Uterus (tissue), 4 donors: ENCODE data around the gene C20orf173. TPM values are rescaled to one million over a fixed set of nuclear protein-coding genes. Genes with fewer than 3 reads are reported as not detected.
"Not testable (repeated sequence)": the region's sequence is repeated elsewhere in the genome, so short reads cannot be mapped to it uniquely, and the experiment has no call there.

Experiments
- DNase-seq, 2 donors: peaks; one replicate each; pipeline ENCODE4 v3.0.0-alpha.2; 2019 to 2020
- H3K27ac ChIP-seq, 2 donors: fragments of 200-600 bp; sonication (generic); 1 replicate in 1 of 2; 2 replicates in 1 of 2; pipeline ENCODE4 v1.5.1; 2016 to 2018
- H3K27me3 ChIP-seq, 2 donors: fragments of 200-600 bp; sonication (generic); one replicate each; pipeline ENCODE4 v1.5.1; 2018 to 2019; ENCODE audit warnings: control low read depth in 1 of 2
- H3K36me3 ChIP-seq, 2 donors: fragments of 200-600 bp; sonication (generic); one replicate each; pipeline ENCODE4 v1.5.1; 2019; ENCODE audit warnings: control low read depth in 1 of 2
- H3K4me1 ChIP-seq, 2 donors: fragments of 200-600 bp; sonication (generic); one replicate each; pipeline ENCODE4 v1.5.1; 2018 to 2019; ENCODE audit warnings: control low read depth in 1 of 2
- H3K4me3 ChIP-seq, 2 donors: fragments of 200-600 bp; sonication (generic); 1 replicate in 1 of 2; 2 replicates in 1 of 2; pipeline ENCODE4 v1.5.1; 2018 to 2019; ENCODE audit warnings: mild to moderate bottlenecking in 1 of 2
- H3K9me3 ChIP-seq, 2 donors: fragments of 200-600 bp; sonication (generic); one replicate each; pipeline ENCODE4 v1.5.1; 2019; ENCODE audit warnings: control low read depth in 1 of 2
- POLR2A ChIP-seq, 2 donors: fragments of 450-650 bp; IDR thresholded peaks; one replicate each; pipeline ENCODE4 v1.6.1; 2016; ENCODE audit warnings: antibody characterized with exemption in 2 of 2, mild to moderate bottlenecking in 1 of 2, moderate library complexity in 1 of 2
- intact Hi-C: fragments of 100-400 bp; cut with DNase I; formaldehyde crosslinking; loops from one replicate; pipeline ENCODE4 v1.15.1; 2023; ENCODE audit warnings: low total_unique reads
- total RNA-seq, 4 donors: library from RNA; depleted of rRNA in 3 of 4; stranded (reverse); fragments of >200 nt in 3 of 4; gene quantifications; one replicate each; pipeline versions ENCODE4 v1.1.0 to v1.2.4, GENCODE V29; 2014 to 2023
- TF ChIP-seq, protein P1 (sequence below), 4 experiments: fragments of 200-600 bp in 2 of 4; fragments of 450-650 bp in 2 of 4; sonication (generic) in 2 of 4; IDR thresholded peaks; one replicate each; pipeline ENCODE4 v1.5.1; 2016 to 2019; ENCODE audit warnings: antibody characterized with exemption in 4 of 4, mild to moderate bottlenecking in 2 of 4, moderate library complexity in 1 of 4
- donor health status: DM: yes; HTN: yes; CAD: no.

C20orf173 gene
- total RNA-seq, 4 donors from 2014 or later = not detected

GRCh38 chr20:35552914-35553313 lies 23.5 kb upstream of the C20orf173 start:
- intact Hi-C loops = no loop called here
- no peaks in the 10 kb centered on the region for H3K9me3 ChIP-seq
- TF ChIP-seq POLR2A (IDR thresholded peaks at IDR 0.05) = no peak
- TF ChIP-seq, protein P1, sequence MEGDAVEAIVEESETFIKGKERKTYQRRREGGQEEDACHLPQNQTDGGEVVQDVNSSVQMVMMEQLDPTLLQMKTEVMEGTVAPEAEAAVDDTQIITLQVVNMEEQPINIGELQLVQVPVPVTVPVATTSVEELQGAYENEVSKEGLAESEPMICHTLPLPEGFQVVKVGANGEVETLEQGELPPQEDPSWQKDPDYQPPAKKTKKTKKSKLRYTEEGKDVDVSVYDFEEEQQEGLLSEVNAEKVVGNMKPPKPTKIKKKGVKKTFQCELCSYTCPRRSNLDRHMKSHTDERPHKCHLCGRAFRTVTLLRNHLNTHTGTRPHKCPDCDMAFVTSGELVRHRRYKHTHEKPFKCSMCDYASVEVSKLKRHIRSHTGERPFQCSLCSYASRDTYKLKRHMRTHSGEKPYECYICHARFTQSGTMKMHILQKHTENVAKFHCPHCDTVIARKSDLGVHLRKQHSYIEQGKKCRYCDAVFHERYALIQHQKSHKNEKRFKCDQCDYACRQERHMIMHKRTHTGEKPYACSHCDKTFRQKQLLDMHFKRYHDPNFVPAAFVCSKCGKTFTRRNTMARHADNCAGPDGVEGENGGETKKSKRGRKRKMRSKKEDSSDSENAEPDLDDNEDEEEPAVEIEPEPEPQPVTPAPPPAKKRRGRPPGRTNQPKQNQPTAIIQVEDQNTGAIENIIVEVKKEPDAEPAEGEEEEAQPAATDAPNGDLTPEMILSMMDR (IDR thresholded peaks at IDR 0.05) = no peak
- H3K4me3 ChIP-seq = no peak overlapping the region
- no peak overlapping the region for H3K27ac ChIP-seq
- no peaks in the 10 kb centered on the region for H3K36me3 ChIP-seq
- no peak for DNase-seq
- no peaks in the 10 kb centered on the region for H3K27me3 ChIP-seq
- H3K4me1 ChIP-seq = no peaks in the 10 kb centered on the region

DNA sequence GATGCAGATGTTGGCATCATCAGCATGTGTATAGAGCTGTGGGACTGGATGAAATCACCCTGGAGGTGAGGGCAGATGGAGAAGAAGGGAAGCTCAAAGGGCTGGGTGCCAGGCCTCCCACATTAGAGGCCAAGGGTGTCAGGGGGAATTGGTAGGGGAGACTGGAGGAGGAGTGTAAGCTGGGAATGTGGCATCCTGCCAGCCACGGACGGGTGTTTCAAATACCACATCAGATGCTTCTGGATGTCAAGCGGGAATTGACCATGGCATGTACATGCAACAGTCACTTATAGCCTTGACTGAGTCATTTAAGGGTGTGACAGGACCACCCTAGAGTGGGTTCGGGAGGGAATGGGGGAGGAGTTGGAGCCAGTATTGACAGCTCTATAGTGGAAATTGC lies 22.1 kb upstream of the C20orf173 start:
- Histone ChIP-seq H3K27me3 (no peaks in the 10 kb centered on the region), H3K9me3 (no peaks in the 10 kb centered on the region), H3K4me3 (no peak overlapping the region), H3K27ac (no peak overlapping the region), H3K4me1 (no peaks in the 10 kb centered on the region), H3K36me3 (no peaks in the 10 kb centered on the region)
- intact Hi-C loops = no loop called here
- TF ChIP-seq, protein P1 (IDR thresholded peaks at IDR 0.05) = no peak
- no peak for TF ChIP-seq POLR2A (IDR thresholded peaks at IDR 0.05)
- DNase-seq = no peak

- no peak for DNase-seq
- Histone ChIP-seq H3K27me3 (no peaks in the 10 kb centered on the region), H3K4me3 (no peak overlapping the region), H3K9me3 (no peaks in the 10 kb centered on the region), H3K27ac (no peak overlapping the region), H3K4me1 (peaks cover 0 to 3% of the 10 kb centered on the region in 2 donors), H3K36me3 (no peaks in the 10 kb centered on the region)
- intact Hi-C loops = no loop called here
- TF ChIP-seq, protein P1 (IDR thresholded peaks at IDR 0.05) = no peak
- TF ChIP-seq POLR2A (IDR thresholded peaks at IDR 0.05) = no peak
Observed at GRCh38 chr20:35547329-35547728, 17.9 kb upstream of the C20orf173 start.

DNA sequence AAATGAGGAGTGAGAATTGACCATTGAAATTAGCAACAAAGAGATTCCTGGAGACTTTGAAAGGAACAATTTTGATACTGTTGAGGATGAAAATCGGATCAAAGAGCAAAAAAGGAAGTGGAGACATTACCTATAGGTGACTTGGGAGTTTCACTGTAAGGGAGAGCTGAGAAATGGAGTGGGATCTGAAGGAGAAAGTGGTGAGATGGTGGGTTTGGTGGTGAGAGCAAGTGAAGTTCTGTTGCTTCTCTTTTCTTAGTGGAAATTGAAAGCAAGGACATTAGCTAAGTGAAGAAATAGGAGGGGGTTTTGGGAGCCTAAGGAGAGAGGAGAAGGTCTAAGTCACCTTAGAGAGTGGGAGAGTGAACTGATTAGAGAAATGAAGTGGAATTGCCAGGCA lies 16.7 kb upstream of the C20orf173 start:
- Histone ChIP-seq H3K36me3 (no peaks in the 10 kb centered on the region), H3K4me1 (peaks cover 0 to 3% of the 10 kb centered on the region in 2 donors), H3K27ac (no peak overlapping the region), H3K9me3 (no peaks in the 10 kb centered on the region), H3K27me3 (no peaks in the 10 kb centered on the region), H3K4me3 (no peak overlapping the region)
- TF ChIP-seq, protein P1 (IDR thresholded peaks at IDR 0.05) = no peak
- no peak for TF ChIP-seq POLR2A (IDR thresholded peaks at IDR 0.05)
- intact Hi-C loops = no loop called here
- no peak for DNase-seq

- H3K27me3 ChIP-seq, H3K4me3 ChIP-seq, DNase-seq, H3K4me1 ChIP-seq, H3K36me3 ChIP-seq, H3K27ac ChIP-seq, intact Hi-C loops, H3K9me3 ChIP-seq: not testable (repeated sequence)
Observed at GRCh38 chr20:35544941-35545340, 15.5 kb upstream of the C20orf173 start.

DNA sequence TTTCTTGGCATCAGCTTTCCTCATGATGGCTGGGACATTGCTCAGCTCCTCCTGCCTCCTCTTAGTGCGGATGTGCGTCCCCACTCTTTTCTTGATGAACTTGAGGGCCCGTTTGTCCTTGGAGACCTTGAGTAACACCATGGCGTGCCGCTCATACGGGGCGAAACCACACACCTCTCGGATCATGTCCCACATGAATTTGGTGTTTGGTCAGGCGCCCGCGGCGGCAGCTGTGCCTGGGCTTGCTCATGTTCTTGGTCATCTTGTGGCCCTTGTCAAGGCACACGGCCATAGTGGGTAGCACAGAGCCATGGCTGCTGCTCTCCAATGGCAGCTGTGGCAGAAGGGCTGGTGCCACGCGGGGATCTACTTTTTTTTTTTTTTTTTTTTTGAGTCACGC lies 15.0 kb upstream of the C20orf173 start:
- Histone ChIP-seq H3K4me3 (no peak overlapping the region), H3K27ac (no peak overlapping the region), H3K9me3 (no peaks in the 10 kb centered on the region), H3K4me1 (peaks cover 0 to 3% of the 10 kb centered on the region in 2 donors), H3K27me3 (no peaks in the 10 kb centered on the region), H3K36me3 (no peaks in the 10 kb centered on the region)
- DNase-seq = no peak
- no peak for TF ChIP-seq POLR2A (IDR thresholded peaks at IDR 0.05)
- TF ChIP-seq, protein P1 (IDR thresholded peaks at IDR 0.05) = no peak
- intact Hi-C loops = no loop called here
